HG02678 (cell line): ENCODE data around the gene SRA1.

ENCODE experiments used
- ATAC-seq: cut with Tn5 transposase; IDR thresholded peaks from one replicate; pipeline ENCODE4 v1.9.1; 2021; ENCODE audit warnings: mild to moderate bottlenecking, moderate library complexity; ENCODE audit not compliant: unreplicated experiment

The SRA1 gene

DNA sequence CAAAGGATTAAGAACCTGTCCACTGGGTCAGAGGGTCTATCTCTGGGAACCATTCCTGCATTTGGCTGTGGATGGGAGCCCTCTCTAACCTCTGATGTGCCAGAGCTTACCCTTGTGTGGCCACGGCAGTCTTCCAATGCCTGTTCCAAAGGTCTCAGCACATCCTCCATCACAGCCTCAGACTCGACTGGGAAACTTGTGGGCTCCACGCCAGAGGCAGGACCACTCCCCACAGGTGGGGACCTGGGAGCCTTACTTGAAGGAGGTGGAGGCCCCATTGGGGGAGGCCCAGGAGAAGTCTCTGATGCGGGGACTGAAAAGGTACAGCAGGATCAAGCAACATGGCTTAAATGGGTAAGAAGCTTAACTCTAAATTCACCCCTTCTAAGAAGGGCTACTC is 5.4 kb downstream of the SRA1 start:
- ATAC-seq = no peak

GRCh38 chr5:140550147-140551079 is 6.9 kb downstream of the SRA1 start:
- ATAC-seq = no peak

DNA sequence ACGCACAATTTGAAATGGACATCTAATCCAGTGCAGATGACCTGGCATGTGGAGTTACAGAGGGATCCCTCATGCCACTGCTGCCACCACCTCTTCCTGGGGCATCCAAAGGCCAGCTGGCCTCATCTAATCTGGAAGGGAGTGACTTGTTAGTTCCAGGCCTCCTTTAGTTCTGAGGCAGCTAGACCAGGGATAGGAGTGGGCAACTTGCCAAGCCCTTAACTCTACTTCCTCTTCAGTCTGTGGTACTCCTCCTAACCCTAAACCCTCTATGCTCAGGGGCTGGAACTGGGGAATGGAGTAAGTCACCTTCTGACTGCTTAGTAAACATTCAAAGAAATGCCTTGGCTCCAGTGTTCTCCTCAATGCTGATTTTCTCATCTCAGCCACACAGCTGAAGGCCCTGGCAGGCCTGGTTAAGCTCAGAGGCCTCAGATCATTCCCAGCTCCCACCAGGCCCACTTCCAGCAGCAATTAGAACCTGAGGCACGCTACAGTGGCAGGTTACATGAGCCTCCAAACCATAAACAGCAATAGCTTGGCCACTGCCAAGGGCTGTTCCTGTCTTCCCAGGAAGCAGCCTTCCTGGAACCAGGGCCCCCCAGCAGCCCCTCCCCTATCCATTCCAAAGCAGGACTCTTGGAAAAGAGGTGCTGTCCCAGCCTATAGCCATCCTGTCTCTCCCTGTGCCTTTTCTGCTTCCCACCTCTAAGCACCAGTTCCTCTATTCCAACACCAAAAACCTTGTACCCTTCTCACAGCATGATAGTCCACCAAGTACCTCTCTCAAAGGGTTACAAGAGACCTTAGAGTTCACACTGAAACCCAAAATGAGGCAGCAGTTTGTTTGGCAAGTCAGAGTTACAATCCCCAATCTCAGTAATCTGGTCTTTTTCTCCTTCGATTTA is 7.8 kb downstream of the SRA1 start:
- ATAC-seq = no peak

- ATAC-seq = no peak
These were observed 8.5 kb downstream of the SRA1 start for GRCh38 chr5:140548791-140549190.

DNA sequence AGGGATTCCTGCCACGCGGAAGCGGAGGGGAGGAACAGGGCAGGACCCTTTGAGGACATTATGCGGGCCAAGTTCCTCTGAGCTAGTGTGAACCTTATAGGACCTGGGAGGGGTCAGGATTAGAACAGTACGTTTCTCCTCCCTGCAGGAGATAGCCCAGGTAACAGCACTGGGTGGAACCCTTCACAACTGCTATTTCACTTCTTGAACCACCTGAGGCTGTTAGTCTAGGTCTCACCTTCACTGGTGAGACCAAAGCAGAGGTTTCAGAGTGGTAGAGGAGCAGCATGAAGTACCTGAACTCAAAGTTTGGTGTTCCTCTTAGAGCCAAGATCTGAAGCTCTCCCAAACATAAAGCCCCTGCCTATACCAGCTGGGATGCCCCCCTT is 9.0 kb downstream of the SRA1 start:
- no peak for ATAC-seq

- peak; percentile 99 for ATAC-seq
These were observed 9.6 kb downstream of the SRA1 start, which contains the start of gene EIF4EBP3 for GRCh38 chr5:140547508-140548299. TSS of gene EIF4EBP3 (plus strand) at chr5:140547662. CDS start at chr5:140547738, 76 bp downstream.

DNA sequence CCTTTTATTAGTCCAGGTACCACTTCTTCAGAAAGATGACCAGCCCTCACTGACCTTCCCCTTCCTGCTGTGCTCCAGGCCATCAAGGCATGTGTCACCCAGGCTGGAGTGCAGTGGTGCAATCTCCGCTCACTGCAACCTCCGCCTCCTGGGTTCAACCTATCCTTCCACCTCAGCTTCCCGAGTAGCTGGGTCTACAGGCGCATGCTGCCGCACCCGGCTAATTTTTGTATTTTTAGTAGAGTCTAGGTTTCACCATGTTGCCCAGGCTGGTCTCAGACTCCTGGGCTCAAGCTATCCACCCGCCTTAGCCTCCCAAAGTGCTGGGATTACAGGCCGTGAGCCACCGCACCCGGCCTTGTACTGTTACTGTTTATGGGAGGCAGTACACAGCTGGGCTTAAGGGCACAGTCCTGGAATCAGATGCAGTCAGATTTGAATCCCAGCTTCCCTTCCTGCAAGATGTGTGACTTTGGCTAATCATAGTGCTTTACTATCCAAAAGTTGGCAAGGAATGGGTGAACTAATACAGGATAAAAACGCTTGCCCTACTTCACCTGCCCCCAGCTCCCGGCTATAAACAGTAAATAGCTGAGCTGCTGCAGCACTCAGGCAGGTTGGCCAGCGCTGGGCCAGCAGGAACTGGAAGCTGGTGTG is 10.3 kb downstream of the SRA1 start:
- ATAC-seq = no peak

DNA sequence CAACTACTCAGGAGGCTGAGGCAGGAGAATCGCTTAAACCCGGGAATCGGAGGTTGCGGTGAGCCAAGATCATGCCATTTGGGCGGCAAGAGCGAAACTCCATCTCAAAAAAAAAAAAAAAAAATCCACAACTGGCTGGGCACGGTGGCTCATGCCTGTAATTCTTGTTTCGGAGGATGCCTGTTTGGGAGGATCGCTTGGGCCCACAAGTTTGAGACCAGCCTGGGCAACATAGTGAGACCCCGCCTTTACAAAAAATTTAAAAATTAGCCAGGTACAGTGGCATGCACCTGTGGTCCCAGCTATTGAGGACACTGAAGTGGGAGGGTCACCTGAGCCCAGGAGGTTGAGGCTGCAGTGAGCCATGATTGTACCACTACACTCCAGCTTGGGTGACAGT is 11.7 kb downstream of the SRA1 start:
- no peak for ATAC-seq

DNA sequence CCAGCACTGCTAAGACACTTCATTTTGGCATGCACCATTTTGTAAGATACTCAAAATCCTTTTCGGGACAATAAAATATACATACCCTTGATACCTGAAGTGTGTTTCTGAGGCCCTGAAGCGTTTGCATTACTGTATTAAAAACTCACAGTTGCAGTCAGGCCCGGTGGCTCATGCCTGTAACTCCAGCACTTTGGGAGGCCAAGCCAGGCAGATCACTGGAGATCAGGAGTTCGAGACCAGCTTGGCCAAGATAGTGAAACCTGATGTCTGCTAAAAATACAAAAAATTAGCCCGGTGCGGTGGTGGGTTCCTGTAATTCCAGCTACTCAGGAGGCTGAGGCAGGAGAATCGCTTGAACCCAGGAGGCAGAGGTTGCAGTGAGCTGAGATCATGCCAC is 12.3 kb downstream of the SRA1 start:
- ATAC-seq = no peak

DNA sequence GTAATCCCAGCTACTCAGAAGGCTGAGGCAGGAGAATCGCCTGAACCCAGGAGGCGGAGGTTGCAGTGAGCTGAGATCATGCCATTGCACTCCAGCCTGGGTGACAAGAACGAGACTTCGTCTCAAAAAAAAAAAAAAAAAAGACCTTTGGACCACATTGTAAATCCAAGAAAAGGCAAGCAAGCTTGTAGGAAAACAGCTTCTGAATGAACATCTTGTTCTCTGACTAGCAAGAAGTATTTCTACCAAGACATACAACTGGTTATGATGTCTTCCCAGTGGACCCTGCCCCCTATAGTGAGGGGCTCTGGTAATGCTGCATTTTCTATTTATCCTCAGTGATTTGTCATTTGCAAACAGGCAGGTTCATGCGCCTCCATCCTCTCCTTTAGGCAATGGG is 14.3 kb downstream of the SRA1 start:
- no peak for ATAC-seq

DNA sequence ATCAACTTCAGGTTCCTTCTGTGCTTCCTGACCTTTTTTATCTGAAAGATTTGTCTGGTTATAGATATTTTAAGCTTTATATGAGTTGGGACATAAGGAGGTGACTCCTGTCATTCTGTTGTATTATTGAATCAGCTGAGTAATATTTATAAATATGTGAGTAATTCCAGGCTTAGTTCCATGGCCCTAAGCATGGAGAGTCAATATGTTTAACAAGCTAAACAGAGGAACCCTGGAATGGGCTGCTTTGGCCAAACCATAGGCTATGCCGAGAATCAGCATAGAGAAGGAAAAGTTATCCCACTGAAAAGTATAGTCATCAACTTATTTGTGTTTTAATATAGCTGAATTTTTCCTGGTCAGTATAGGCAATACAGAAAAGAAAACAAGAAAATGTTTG is 17.0 kb downstream of the SRA1 start:
- ATAC-seq = no peak

DNA sequence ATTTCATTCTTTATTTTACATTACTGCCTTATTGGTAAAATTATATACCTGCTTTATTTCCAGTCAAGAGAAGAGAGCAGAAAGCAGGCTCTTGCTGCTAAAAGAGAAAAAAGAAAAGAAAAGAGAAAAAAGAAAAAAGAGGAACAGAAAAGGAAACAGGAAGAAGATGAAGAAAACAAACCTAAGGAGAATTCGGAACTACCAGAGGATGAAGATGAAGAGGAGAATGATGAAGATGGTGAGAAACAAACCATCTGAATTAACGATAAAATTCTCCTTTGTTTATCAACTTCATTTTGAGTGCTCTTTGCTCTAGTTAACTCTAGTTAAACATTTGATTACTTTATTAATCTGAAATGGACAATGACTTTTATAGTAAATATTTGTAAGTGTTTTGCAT is 33.3 kb downstream of the SRA1 start:
- ATAC-seq = no peak

GRCh38 chr5:140513124-140513523 is 44.1 kb downstream of the SRA1 start:
- no peak for ATAC-seq

DNA sequence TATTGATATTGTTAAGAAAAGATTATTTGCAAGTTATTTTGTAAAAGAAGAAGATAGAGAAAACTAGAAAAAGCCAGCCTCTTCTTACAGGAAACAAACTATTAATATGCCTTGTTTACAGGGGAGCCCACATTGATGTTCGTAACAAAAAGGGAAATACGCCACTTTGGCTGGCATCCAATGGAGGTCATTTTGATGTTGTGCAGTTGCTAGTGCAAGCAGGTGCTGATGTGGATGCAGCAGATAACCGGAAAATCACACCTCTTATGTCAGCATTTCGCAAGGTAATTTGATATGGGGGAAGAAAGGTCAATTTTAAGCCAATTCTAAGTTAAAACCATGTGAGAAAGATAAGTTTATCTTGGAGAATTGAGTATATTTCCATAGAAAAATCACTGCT is 47.4 kb downstream of the SRA1 start:
- no peak for ATAC-seq

DNA sequence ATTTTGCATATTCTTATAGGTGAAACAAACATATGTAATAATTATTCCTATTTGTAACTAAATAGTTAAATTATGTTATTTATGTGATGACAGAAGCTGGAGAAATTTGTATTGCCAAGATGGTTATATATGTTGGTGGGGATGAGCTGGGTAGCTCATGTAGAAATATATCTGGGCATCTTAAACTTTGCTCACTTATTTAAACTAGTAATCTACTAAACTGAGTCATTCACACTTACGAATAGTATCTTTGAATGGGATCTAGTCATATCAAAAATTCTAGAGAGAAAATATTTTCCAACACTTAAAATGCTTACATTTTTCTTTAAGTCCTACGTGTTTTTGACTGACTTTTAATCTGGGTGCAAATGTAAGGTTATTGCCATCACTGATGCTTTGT is 54.4 kb downstream of the SRA1 start:
- no peak for ATAC-seq
